Measurements from ENCODE around the gene PTPRZ1. TPM values are rescaled to one million over a fixed set of nuclear protein-coding genes. Genes with fewer than 3 reads are reported as not detected.

Gene PTPRZ1
- total and polyA plus RNA-seq, 2 of the 8 experiments (the other 6 are each of a cell fraction or from before 2014, with no cell fraction given): 112 to 135 TPM

DNA sequence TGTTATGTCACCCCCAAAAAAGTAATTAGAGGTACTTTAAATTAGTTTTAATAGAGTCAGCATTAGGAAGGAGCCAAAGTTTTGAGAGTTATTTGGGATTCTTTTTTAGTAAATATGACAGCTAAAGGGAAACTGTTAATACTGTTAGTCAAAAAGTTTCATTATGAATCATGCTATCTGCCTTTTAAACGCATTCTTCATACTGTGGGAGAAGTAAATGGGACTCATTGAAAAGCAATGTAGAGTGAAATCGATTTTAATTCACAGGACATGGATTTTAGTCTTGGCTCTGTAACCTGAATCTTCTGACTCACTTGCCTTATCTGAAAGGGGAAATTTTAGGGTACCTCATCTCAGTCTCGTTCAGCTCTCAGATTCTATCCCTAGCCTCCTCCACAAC lies 165.9 kb downstream of the PTPRZ1 start (continued):
- TF ChIP-seq NRF1 (IDR thresholded peaks at IDR 0.05; ENCODE audit: low read depth, low read length) (no peak), CREB1 (IDR thresholded peaks at IDR 0.05) (no peak), RBBP5 (IDR thresholded peaks at IDR 0.05; ENCODE audit: borderline replicate concordance, low read depth, low read length) (no peak), TBP (IDR thresholded peaks at IDR 0.05; ENCODE audit: low read depth, low read length) (no peak), NANOG (IDR thresholded peaks at IDR 0.05; ENCODE audit: insufficient read depth, low read depth, low read length, poor library complexity, severe bottlenecking) (no peak), GTF2F1 (IDR thresholded peaks at IDR 0.05; ENCODE audit: borderline replicate concordance, low read depth, low read length) (no peak), KDM5A (IDR thresholded peaks at IDR 0.05; ENCODE audit: low read length) (no peak), FOSL1 (IDR thresholded peaks at IDR 0.05; ENCODE audit: insufficient read depth, low read depth, low read length) (no peak), POU5F1 (IDR thresholded peaks at IDR 0.05; ENCODE audit: low read depth, low read length) (no peak), SP1 (IDR thresholded peaks at IDR 0.05; ENCODE audit: low read depth, low read length) (no peak), RFX5 (IDR thresholded peaks at IDR 0.05; ENCODE audit: borderline replicate concordance, low read depth, low read length) (no peak)
- TF ChIP-seq, protein P1, sequence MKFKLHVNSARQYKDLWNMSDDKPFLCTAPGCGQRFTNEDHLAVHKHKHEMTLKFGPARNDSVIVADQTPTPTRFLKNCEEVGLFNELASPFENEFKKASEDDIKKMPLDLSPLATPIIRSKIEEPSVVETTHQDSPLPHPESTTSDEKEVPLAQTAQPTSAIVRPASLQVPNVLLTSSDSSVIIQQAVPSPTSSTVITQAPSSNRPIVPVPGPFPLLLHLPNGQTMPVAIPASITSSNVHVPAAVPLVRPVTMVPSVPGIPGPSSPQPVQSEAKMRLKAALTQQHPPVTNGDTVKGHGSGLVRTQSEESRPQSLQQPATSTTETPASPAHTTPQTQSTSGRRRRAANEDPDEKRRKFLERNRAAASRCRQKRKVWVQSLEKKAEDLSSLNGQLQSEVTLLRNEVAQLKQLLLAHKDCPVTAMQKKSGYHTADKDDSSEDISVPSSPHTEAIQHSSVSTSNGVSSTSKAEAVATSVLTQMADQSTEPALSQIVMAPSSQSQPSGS (IDR thresholded peaks at IDR 0.05; ENCODE audit: low read length): no peak

All from H1 (cell line).